HG03280 (cell line): ENCODE data around the gene KCNQ1.

Experiments used
- ATAC-seq: cut with Tn5 transposase; IDR thresholded peaks from one replicate; pipeline ENCODE4 v1.9.1; 2021; ENCODE audit warnings: mild to moderate bottlenecking, moderate library complexity; ENCODE audit not compliant: unreplicated experiment

The KCNQ1 gene

DNA sequence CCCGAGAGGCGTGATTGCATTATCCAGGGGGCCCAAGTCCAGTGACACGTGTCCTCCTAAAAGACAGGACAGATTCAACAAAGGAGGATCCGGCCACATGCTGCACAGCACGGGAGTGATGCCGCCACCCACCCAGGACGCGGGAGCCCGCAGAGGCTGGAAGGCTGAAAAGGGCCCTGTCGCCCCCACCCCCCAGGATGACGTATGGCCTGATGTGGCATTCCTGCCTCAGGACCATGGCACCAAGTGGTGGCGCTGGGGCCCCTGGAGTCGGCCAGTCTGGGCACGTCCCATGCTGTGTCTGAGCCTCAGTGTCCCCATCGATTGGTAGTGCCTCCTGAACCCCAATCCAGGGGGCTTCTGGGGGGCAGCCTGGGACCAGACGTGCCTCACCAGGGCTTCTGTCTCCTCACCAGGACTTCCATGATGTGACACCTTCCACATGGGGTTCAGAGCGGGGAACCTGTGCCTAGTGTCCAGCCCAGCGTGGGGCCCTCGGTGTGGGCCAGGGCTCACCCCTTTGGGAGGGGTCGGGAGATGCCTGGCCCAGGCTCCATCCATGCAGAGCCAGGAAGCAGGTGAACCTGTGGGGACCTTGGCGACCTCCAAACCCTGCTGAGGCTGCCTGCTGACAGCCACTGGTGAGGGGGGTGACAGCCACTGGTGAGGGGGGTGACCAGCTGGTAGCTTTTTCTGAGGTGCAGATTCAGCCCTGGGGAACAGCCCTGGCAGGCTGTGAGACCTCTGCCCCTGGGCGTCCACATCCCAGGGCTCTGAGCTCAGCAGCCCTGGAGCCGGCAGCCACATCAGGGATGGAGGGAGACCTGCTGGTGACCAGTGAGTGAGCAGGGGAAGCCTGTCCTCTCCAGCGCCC is 75.3 kb downstream of the KCNQ1 start:
- ATAC-seq = no peak

DNA sequence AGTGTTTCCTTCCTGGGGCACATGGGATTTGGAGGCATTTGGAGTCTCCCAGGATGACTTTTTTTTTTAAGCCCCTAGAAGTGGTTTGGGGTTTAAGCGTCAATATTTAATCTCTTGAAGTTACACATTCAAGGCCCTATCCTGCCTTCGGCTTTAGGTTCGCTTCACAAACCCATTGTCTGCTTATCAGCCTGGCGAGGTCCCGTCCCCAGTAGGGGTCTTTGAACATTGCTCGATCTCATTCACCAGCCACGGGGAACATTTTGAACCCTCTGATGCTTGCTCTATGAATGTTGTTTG is 75.9 kb downstream of the KCNQ1 start:
- ATAC-seq = no peak

DNA sequence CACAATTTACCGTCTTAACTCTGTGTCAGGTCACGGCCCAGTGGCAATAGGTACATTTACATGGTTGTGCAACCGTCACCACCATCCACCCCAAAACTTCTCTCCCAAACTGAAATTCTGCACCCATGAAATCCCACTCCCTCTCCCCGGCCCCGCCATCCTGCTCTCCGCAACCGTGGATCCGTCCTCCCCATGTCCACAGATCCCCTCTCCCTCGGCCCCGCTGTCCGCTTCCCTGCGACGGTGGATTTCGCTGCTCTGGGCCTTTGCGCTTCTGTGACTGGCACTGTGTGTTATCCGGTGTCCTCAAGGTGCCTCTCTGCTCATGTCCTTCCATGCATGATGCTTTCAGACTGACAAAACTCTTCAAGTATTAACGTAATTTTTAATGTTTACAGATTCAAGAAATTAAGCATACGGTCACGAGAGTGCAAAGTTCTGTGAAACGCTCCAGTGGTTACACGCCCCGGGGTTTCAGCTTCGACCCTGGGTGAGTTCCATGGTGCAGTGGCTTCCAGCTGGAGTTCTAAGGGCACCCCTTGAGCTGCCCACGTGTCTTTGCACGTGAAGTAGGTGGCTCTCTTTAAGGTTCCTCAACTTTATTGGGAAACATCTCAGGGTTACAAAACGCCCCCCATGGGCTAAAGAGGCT is 76.4 kb downstream of the KCNQ1 start:
- no peak for ATAC-seq

DNA sequence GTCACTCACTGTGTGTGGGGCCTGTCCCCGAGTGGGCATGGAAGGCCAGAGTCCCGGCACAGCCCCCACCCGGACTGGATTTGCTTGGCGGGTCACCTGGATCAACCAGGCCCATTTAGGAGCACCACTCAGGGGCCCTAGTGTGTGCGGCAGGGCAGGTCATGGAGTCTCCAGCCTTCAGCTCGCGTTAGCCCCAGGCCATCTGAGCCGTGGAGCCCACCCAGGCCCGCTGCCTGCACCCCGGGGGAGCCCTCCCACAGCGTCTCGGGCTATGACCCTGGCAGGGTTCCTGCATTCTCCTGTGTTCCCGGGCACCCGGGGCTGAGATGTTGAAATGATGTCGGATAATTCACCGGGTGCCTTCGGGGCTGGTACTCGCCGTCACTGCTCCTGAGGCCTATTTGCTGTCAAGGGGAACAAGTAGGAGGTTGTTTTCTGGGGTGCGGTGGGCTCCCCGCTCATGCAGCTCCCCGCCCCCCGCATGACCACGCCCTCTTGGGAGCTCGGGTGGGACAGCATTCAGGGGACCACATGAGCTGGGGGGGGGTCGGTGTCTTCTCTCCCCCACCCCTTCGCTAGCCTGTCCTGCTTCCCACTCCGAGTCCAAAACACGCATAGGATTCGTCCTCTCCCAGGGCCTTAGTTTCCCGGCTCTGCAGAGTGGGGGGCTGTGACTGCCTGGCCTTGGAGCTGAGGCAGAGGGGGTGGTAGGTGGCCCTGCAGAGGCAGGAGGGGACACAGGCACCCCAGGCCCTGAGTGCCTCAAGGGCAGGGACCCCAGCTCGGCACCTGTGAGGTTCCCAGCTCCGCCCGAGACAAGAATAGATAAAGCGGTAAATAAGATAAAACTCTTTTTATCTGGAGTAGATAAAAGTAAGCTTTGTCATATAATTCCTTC is 77.2 kb downstream of the KCNQ1 start:
- no peak for ATAC-seq

DNA sequence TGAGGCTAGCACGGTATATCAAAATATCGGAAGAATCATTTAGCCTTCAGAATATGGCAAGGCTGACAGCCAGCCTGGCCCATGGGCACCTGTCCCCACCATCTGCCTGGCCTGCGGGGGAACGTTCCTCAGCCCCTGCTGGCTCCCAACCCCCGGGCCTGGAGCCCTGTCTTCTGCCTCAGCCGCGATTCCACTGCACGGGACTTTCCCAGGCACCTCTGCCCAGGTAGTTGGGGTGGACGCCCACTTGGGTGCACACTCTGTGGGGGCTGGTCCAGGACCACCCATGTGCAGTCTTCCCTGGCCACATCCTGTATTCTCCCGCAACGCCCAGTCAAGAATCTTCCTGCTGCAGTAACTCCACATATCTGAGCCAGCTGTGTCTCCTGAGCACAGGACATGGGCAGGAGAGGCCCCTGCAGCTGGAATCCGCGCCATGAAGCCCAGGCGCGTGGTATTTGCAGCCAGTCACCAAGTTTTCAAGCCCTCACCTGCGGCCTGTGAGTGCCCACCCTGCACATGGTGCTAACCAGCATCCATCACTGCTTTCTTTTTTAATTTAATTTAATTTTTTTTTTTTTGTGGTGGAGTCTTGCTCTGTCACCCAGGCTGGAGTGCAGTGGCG is 77.9 kb downstream of the KCNQ1 start:
- no peak for ATAC-seq

DNA sequence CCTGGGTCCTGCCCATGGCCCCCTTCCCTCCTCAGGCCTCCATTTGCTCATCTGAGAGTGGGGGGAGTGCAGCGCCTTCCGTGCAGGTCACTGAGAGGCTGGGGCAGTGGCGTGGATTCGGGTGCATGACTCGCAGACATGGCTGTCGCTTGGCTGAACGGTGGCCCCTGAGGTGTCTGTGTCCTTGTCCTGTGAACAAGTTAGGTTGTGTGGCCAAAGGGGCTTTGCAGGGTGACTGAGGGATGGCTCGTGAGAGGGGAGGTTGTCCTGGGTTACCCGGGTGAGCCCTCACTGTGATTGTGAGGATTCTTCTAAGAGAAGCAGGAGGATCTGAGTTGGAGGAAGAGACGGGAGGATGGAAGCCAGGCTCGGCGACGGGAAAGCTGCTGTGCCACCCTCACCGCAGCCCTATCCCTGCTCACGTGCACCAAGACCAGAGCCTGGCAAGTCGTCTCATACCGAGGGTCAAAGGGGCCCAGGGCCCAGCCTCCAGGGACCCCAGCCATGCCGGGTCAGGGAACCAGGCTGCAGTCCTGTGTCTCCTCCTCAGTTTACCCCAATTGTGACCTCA is 79.1 kb downstream of the KCNQ1 start:
- ATAC-seq = no peak

DNA sequence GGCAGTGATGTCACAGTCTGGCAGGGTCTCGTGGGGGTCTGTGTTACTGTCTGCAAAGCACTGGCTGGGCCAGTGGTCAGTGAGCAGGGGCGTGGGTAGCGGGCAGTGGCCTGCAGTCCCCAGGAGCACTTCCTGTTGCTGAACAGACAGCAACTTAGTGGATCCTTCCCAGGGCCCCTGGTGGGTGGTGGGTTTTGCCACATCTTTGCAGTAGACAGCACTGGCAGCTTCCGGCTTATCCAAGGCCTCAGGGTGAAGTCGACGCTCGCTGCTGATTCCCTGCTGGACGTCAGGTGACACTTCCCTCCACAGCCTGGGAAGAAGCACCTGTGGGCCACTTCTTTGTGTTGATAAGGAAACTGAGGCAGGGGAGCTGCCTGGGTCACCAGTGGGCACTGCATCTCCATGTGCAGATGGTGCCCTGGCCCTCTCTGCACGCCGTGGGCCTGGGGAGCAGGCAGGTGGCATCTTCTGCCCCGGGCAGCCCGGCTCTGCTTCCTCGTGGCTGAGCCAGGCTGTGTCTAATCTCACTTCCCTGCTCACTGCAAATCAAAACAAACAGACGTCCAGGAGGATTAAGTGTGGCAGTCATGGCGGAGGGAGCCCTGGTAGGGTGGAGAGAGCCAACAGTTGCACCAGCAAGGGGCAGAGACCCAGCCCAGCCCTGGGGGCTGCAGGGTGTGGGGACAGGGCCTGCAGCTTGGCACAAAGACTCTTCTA is 79.8 kb downstream of the KCNQ1 start:
- no peak for ATAC-seq

DNA sequence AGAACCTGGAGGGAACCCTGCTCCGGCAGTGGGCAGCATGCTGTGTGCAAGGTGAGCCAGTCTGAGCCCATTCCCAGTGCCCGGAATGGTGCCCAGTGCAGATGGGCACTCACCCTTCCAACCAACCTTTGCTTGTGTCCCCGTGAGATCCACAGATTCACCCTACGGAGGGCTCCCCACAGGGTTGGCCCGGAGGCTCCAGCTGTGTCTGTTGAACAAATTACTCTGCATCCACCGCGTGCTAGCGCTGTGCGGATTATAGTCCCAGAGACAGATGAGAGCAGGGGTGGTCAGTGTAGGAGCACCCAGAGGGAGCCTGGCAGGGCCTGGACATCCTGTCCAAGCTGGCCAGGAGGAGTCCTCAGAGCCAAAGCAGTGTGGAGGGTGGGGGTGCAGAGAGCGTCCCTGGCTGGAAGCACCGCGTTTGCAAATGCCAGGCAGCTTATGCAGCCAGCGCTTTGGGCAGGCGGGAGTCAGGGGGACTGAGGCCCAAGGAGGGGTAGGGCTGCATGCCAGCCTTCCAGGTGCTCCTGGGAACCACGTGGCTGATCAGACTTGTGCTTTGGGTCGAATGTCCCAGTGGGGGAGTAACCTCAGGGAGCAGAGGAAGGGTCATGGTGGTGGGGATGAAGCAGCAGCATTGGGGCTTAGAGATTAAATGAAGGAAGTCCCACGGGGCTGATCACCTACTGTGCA is 80.5 kb downstream of the KCNQ1 start:
- ATAC-seq = no peak

DNA sequence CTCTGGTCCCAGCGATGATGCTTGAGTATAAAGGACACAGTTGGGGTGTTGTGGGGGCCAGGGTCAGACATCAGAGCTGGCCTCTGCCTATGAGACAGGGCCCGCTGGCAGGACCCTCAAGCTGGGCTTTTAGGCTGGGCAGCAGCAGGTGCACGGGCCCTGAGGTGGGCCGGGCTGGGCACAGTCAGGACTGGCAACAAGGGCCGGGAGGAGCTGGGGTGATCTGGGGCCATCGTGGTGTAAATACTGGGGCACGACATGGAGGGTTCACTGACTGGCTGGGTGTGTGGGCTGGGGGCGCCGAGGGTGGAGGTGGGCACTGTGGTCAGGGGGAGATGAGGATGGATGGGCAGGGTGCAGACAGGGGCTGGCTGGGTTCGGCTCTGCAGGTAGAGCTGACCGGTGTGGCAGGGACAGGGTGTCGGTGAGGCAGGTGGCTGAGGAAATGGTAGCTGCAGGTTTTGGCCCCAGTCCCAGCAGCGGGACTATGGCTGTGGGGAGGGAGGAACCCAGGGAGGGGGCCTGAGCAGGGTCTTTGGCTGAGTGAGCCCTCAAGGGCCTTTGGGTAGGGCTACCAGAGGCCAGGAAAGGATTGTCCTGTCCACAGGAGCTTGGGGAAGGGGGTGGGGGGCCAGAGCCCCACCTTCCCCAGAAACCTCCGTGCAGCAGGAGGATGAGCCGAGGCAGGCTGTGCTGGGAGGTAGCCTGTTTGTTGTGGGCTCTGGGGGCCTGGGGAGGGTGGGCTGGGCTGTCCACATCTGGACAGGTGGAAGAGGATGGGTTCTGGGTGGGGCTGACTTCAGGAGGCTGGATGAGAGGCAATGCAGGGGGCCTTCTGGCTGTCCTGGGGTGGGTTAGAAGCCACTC is 81.4 kb downstream of the KCNQ1 start:
- ATAC-seq = no peak

DNA sequence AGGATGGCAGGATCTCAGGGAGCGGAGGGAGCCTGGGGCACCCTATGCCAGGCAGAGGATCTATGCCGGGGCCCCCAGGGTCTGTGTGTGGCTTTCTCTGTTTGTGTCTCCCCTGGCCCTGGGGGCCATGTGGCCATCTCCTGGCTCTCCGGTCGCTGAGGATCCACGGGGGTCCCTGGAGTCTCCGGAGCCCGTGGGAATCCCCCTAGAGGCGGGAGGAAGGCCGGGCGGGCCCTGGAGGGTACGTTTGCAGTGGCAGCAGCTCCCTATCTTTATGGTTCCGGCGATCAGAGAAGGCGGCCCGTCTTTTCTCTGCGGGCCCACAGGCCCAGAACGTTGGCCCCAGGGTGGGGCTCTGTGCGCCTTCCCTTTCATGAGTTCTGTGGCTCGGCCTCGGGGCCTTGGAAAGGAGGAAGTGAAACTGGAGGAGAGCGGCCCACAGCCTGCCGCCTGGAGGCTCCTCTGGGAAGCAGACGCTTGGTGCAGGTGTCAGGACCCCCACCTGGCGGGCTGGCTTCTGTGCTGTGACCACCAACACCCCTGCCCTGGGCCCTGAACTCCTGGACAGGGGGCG is 82.1 kb downstream of the KCNQ1 start:
- no peak for ATAC-seq

DNA sequence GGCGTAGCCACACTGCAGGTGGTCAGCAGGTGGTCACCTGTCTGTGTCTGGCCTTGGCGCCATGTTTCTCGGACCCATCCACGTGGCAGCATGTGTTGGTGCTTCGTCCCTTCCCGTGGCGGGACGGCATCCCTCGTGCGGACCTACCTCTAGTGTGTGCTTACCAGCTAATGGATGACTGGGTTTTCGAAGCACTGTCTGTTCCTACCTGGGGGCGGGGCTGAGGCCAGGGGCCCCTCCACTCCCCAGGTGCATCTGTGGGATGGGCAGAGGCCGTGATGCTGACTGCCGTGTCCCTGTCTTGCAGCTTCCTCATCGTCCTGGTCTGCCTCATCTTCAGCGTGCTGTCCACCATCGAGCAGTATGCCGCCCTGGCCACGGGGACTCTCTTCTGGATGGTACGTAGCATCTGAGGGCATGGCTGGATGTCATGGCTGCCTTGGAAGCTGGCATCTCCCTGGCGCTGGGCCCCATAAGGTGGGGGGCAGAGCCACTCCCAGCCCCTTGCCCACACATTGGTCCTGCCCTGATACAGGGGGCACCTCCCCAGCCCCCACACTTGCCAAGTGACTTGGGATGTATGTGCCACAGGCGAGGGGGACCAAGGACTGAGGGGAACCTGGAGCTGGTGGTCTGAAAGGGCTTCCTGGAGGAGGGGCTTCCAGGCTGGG is 82.9 kb downstream of the KCNQ1 start:
- no peak for ATAC-seq

DNA sequence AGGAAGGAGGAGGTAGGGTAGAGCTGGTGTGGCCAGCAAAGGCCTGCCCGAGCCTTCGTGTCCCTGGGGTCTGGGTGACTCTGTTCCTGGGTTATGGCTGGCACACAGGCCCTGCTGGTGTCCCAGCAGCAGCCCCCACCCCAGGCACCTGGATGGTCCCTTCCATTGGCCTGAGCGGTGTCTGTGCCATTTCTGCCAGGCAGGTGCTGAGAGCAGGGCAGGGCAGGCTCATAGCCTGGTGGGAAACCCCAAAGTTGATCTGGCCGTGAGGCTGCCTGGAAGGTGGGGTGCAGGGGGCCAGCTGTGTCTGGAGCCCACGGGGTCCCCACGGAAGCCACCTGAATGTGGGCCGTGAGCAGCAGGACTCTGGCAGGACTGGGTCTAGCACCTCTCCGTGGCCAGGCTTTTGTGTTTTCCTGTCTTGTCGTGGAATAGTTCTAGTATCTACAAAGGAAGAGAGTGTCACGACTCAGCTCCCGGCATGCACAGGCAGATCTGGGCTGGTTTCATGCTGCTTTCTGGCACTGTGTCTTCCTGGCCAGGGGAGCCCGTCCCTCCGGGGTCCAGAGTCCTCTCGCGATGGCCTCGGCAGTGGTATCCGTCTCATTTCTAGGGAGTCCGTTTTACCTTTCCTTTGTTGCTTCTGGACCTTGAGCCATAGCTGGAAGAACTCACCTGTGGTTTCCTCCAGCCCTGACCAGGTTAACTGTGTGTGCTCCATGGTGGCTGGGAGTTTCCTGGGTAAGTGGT is 83.7 kb downstream of the KCNQ1 start:
- no peak for ATAC-seq

DNA sequence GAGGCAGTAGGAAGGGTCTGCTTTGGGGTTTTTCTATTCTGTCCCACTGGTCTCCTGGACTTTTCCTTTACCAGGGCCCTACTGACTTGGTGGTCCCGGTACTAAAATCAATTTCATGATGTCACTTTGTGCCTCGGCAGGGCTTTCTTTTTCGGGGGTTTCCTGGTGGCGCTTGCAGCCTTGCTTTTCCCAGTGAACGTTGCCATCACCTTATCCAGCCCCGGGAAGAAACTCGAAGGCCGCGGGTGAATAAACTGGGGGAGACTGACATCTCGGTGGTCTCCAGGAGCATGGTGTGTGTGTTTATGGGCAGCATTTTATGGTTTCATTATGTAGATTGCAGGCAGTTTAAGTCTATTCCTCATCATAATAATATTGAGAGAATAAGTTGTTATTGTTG is 84.4 kb downstream of the KCNQ1 start:
- ATAC-seq = no peak

DNA sequence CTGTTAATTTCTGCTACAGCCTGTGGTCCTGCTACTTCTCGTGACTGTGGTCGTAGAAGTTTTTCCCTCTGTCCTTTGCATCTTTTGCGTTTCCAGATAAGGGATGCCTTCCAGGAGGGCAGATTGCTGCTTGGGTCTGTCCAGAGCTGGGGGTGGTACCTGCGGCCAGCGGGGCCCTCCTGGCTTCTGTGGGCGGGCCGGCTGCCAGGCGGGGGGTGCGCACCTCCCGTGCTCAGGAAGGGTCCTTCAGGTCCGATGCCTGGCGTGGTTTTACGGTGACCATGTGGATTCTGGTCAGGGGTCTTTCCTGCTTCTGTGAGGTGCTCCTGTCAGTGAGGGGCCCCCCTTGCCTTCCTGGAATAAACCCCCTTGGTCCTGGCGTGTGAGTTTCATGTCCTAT is 84.8 kb downstream of the KCNQ1 start:
- ATAC-seq = no peak

DNA sequence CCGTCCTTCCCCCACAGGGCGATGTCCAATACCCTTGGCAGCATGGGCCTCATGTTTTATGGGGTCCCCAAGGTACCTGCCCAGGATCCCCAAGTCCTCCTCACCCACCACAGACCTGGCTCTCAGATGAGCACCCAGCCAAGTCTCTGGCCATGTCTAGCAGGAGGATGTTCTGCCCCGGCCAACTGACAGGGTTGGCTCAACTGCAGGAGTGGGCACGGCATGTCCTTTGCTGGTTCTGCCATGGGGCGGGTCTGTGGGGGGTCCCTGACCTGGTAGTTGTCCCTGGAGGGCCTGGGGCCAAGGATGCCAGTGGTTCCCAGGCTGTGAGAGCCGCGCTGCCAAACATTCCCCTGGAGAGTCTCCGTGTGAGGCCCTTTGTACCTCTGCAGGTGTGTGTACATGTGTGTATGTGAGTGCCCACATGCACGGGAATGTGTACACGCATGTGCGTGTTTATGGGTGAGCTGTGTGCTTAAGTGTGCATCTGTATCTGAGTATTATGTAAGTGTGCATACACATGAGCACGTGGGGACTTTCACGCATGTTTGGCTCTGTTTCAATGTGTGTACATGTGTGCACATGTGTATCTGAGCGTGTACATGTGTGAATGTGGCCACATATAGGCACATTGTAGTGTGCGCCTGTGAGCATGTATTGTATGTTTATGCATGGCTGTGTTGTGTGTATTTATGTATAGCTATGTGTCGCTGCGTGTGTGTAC is 85.5 kb downstream of the KCNQ1 start:
- ATAC-seq = no peak

DNA sequence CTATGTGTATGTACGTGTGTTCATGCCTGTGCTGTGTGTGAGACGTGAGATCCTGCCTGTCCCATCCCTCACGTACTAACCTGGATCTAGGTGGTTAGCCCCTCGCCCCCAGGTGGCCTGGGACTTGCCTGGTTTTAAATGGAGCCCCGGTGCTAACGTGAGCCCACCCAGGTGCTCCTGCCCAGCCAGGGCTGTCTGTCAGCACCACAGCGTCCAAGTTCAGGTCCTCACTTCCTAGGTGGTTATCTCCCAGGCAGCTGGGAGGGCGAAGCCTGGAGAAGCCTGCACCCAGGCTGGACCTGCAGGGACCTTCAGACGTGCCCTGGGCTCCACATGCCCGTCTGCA is 86.0 kb downstream of the KCNQ1 start:
- ATAC-seq = no peak
